ENCODE measurements around the gene KCNIP4. TPM values are rescaled to one million over a fixed set of nuclear protein-coding genes. Genes with fewer than 3 reads are reported as not detected.

KCNIP4 gene
- total RNA-seq, 1 donor from 2014 or later = 0.59 TPM

GRCh38 chr4:21577056-21577455 lies 371.5 kb downstream of the KCNIP4 start:
- no peaks in the 10 kb centered on the region for H3K36me3 ChIP-seq (ENCODE audit: insufficient read depth, low read length)
- H3K4me1 Mint-ChIP-seq (ENCODE audit: low read depth, unreplicated experiment) = no peaks in the 10 kb centered on the region
- no peaks in the 10 kb centered on the region for H3K9me3 Mint-ChIP-seq (ENCODE audit: unreplicated experiment)
- H3K79me2 ChIP-seq (ENCODE audit: insufficient read depth, low read length) = no peaks in the 10 kb centered on the region
- H3K4me3 Mint-ChIP-seq (ENCODE audit: unreplicated experiment) = no peak overlapping the region
- no peaks in the 10 kb centered on the region for H3K36me3 Mint-ChIP-seq (ENCODE audit: low read depth, unreplicated experiment)
- no peak overlapping the region for H3K4me2 ChIP-seq (ENCODE audit: low read length)
- H3K4me1 ChIP-seq (ENCODE audit: insufficient read depth, low read length) = no peaks in the 10 kb centered on the region
- no peaks in the 10 kb centered on the region for H3K9me3 ChIP-seq (ENCODE audit: insufficient read depth, low read depth, low read length)
- H3K4me3 ChIP-seq (ENCODE audit: insufficient read depth, low read depth, low read length) = no peak overlapping the region
- no peaks in the 10 kb centered on the region for H4K20me1 ChIP-seq (ENCODE audit: insufficient read depth, low read length)
- H3K27me3 ChIP-seq (ENCODE audit: insufficient read depth, low read length) = no peaks in the 10 kb centered on the region
- no peak overlapping the region for H3K27ac ChIP-seq (ENCODE audit: low read depth, low read length)
- no peak overlapping the region for H3K9ac ChIP-seq (ENCODE audit: low read length)
- TF ChIP-seq EZH2 (IDR thresholded peaks at IDR 0.05; ENCODE audit: insufficient read depth, low read length) (no peak), CTCF (IDR thresholded peaks at IDR 0.05; ENCODE audit: insufficient read depth, low read depth, low read length) (no peak)
- H3K27me3 Mint-ChIP-seq (ENCODE audit: low read depth, unreplicated experiment) = no peaks in the 10 kb centered on the region
- no peak for FAIRE-seq
- H3K27ac Mint-ChIP-seq (ENCODE audit: unreplicated experiment) = no peak overlapping the region
- H2AFZ ChIP-seq (ENCODE audit: low read depth, low read length) = no peak overlapping the region
- no peak for DNase-seq (ENCODE audit: low read depth)

GRCh38 chr4:21571100-21571499 lies 377.5 kb downstream of the KCNIP4 start:
- peaks cover 1% of the 10 kb centered on the region for H3K9me3 Mint-ChIP-seq (ENCODE audit: unreplicated experiment)

More at GRCh38 chr4:21571100-21571499, 377.5 kb downstream of the KCNIP4 start:
- Histone ChIP-seq H3K36me3 (ENCODE audit: insufficient read depth, low read length) (no peaks in the 10 kb centered on the region), H3K9me3 (ENCODE audit: insufficient read depth, low read depth, low read length) (no peaks in the 10 kb centered on the region), H3K4me1 (ENCODE audit: insufficient read depth, low read length) (no peaks in the 10 kb centered on the region), H4K20me1 (ENCODE audit: insufficient read depth, low read length) (no peaks in the 10 kb centered on the region), H3K4me2 (ENCODE audit: low read length) (no peak overlapping the region), H3K27ac (ENCODE audit: low read depth, low read length) (no peak overlapping the region), H3K4me3 (ENCODE audit: insufficient read depth, low read depth, low read length) (no peak overlapping the region), H3K79me2 (ENCODE audit: insufficient read depth, low read length) (no peaks in the 10 kb centered on the region), H2AFZ (ENCODE audit: low read depth, low read length) (no peak overlapping the region), H3K27me3 (ENCODE audit: insufficient read depth, low read length) (no peaks in the 10 kb centered on the region), H3K9ac (ENCODE audit: low read length) (no peak overlapping the region)
- no peak overlapping the region for H3K27ac Mint-ChIP-seq (ENCODE audit: unreplicated experiment)
- no peak overlapping the region for H3K4me3 Mint-ChIP-seq (ENCODE audit: unreplicated experiment)
- DNase-seq (ENCODE audit: low read depth) (no peak), FAIRE-seq (no peak)
- H3K27me3 Mint-ChIP-seq (ENCODE audit: low read depth, unreplicated experiment) = no peaks in the 10 kb centered on the region
- no peak for TF ChIP-seq CTCF (IDR thresholded peaks at IDR 0.05; ENCODE audit: insufficient read depth, low read depth, low read length)
- no peak for TF ChIP-seq EZH2 (IDR thresholded peaks at IDR 0.05; ENCODE audit: insufficient read depth, low read length)
- H3K36me3 Mint-ChIP-seq (ENCODE audit: low read depth, unreplicated experiment) = no peaks in the 10 kb centered on the region
- peaks cover 2% of the 10 kb centered on the region for H3K4me1 Mint-ChIP-seq (ENCODE audit: low read depth, unreplicated experiment)
